ENCODE results near the gene ADIG.

DNA sequence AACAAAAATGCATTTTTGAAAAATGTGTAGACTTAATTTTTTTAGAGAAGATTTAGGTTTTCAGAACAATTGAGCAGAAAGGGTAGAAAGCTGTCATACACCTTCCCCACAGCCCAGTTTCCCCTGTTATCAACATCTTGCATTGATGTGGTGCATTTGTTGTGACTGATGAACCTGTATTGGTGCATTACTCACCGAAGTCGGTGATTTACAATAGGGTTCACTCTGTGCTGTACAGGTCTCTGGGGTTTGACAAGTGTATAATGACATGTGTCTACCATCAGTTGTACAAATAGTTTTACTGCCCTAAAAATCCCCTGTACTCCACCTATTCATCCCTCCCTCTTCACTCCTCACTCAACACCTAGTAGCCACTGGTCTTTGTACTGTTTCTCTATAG, 23.8 kb upstream of the ADIG start:
- TF ChIP-seq POLR2A (IDR thresholded peaks at IDR 0.05; ENCODE audit: insufficient read depth in 1 of 2, low read depth in 2 of 2, low read length in 2 of 2) (no peak), EHMT2 (IDR thresholded peaks at IDR 0.05; ENCODE audit: borderline replicate concordance, low read depth, low read length) (no peak), MYC (CRISPR knock-in tag; IDR thresholded peaks at IDR 0.05; ENCODE audit: borderline replicate concordance) (no peak), ZNF790 (CRISPR knock-in tag; IDR thresholded peaks at IDR 0.05; ENCODE audit: borderline replicate concordance) (no peak), HIVEP1 (CRISPR knock-in tag; IDR thresholded peaks at IDR 0.05) (no peak), MAFG (CRISPR knock-in tag; IDR thresholded peaks at IDR 0.05) (no peak), JUNB (CRISPR knock-in tag; IDR thresholded peaks at IDR 0.05; ENCODE audit: borderline replicate concordance) (no peak), ZFP36L1 (CRISPR knock-in tag; IDR thresholded peaks at IDR 0.05) (no peak), ZNF121 (CRISPR knock-in tag; IDR thresholded peaks at IDR 0.05) (no peak)
- TF ChIP-seq, protein P1, sequence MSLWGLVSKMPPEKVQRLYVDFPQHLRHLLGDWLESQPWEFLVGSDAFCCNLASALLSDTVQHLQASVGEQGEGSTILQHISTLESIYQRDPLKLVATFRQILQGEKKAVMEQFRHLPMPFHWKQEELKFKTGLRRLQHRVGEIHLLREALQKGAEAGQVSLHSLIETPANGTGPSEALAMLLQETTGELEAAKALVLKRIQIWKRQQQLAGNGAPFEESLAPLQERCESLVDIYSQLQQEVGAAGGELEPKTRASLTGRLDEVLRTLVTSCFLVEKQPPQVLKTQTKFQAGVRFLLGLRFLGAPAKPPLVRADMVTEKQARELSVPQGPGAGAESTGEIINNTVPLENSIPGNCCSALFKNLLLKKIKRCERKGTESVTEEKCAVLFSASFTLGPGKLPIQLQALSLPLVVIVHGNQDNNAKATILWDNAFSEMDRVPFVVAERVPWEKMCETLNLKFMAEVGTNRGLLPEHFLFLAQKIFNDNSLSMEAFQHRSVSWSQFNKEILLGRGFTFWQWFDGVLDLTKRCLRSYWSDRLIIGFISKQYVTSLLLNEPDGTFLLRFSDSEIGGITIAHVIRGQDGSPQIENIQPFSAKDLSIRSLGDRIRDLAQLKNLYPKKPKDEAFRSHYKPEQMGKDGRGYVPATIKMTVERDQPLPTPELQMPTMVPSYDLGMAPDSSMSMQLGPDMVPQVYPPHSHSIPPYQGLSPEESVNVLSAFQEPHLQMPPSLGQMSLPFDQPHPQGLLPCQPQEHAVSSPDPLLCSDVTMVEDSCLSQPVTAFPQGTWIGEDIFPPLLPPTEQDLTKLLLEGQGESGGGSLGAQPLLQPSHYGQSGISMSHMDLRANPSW (CRISPR knock-in tag; IDR thresholded peaks at IDR 0.05; ENCODE audit: borderline replicate concordance) = no peak

Data from HepG2 (cell line).